Large intestine (tissue), 12 donors: Measurements from ENCODE around the gene MORF4L2. TPM values are rescaled to one million over a fixed set of nuclear protein-coding genes. Genes with fewer than 3 reads are reported as not detected.

Source experiments
- DNase-seq, 2 donors: peaks; one replicate each; pipeline versions ENCODE4 v3.0.0 to v3.0.0-alpha.2; 2013
- H3K27ac ChIP-seq: one replicate; pipeline ENCODE4 v1.5.1; 2013; ENCODE audit warnings: low read length
- H3K27me3 ChIP-seq: 2 replicates; pipeline ENCODE4 v1.6.1; 2013; ENCODE audit warnings: low read length; ENCODE audit not compliant: control insufficient read depth, insufficient read depth
- H3K36me3 ChIP-seq: 2 replicates; pipeline ENCODE4 v1.6.1; 2013; ENCODE audit warnings: low read length; ENCODE audit not compliant: control insufficient read depth, insufficient read depth
- H3K4me1 ChIP-seq: one replicate; pipeline ENCODE4 v1.6.1; 2013; ENCODE audit warnings: low read length; ENCODE audit not compliant: control insufficient read depth, insufficient read depth
- H3K4me3 ChIP-seq: one replicate; pipeline ENCODE4 v1.5.1; 2013; ENCODE audit warnings: low read length
- H3K9me3 ChIP-seq: one replicate; pipeline ENCODE4 v1.6.1; 2013; ENCODE audit warnings: mild to moderate bottlenecking, low read depth, low read length, moderate library complexity; ENCODE audit not compliant: control insufficient read depth
- WGBS: methylation state at CpG from one replicate; pipeline ENCODE4 v1.1.5; 2013; ENCODE audit warnings: low lambda C conversion rate; ENCODE audit not compliant: insufficient coverage; 5-methylcytosine and 5-hydroxymethylcytosine counted together
- long read RNA-seq, 11 donors: transcript quantifications; one replicate each; lab custom pipeline, GENCODE V29; 2026
- polyA plus RNA-seq: library from polyadenylated mRNA; unstranded; fragments of 120-200 nt; gene quantifications from one replicate; pipeline ENCODE4 v1.2.1, GENCODE V29; 2013

Gene MORF4L2, protein sequence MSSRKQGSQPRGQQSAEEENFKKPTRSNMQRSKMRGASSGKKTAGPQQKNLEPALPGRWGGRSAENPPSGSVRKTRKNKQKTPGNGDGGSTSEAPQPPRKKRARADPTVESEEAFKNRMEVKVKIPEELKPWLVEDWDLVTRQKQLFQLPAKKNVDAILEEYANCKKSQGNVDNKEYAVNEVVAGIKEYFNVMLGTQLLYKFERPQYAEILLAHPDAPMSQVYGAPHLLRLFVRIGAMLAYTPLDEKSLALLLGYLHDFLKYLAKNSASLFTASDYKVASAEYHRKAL
- 357 TPM for polyA plus RNA-seq
- long read RNA-seq, donor 1, transcript MORF4L2-215 (4 exons, 451 nt) = major isoform, 20 of 57 reads
- long read RNA-seq, donor 1, transcript MORF4L2-203 (4 exons, 1,983 nt) = minor isoform, 13 of 57 reads
- long read RNA-seq, donor 1, partial matches to known transcripts = 10 of 57 reads
- long read RNA-seq, donor 1, other reads (novel, unspliced or antisense) = 0 of 57 reads
- long read RNA-seq, donor 2, transcript MORF4L2-215 (4 exons, 451 nt) = major isoform, 50 of 154 reads
- long read RNA-seq, donor 2, transcript MORF4L2-209 (5 exons, 869 nt) = minor isoform, 9 of 154 reads
- long read RNA-seq, donor 2, transcript MORF4L2-212 (3 exons, 573 nt) = minor isoform, 9 of 154 reads
- long read RNA-seq, donor 2, transcript MORF4L2-203 (4 exons, 1,983 nt) = minor isoform, 30 of 154 reads
- long read RNA-seq, donor 2, partial matches to known transcripts = 29 of 154 reads
- long read RNA-seq, donor 2, other reads (novel, unspliced or antisense) = 12 of 154 reads
- long read RNA-seq, donor 3, transcript MORF4L2-215 (4 exons, 451 nt) = major isoform, 51 of 130 reads
- long read RNA-seq, donor 3, transcript MORF4L2-203 (4 exons, 1,983 nt) = minor isoform, 28 of 130 reads
- long read RNA-seq, donor 3, transcript MORF4L2-201 (4 exons, 1,824 nt) = minor isoform, 6 of 130 reads
- long read RNA-seq, donor 3, transcript MORF4L2-209 (5 exons, 869 nt) = minor isoform, 8 of 130 reads
- long read RNA-seq, donor 3, partial matches to known transcripts = 13 of 130 reads
- long read RNA-seq, donor 3, other reads (novel, unspliced or antisense) = 10 of 130 reads
- long read RNA-seq, donor 4, transcript MORF4L2-215 (4 exons, 451 nt) = major isoform, 8 of 15 reads
- long read RNA-seq, donor 4, partial matches to known transcripts = 0 of 15 reads
- long read RNA-seq, donor 4, other reads (novel, unspliced or antisense) = 0 of 15 reads
- long read RNA-seq, donor 5, transcript MORF4L2-215 (4 exons, 451 nt) = major isoform, 15 of 40 reads
- long read RNA-seq, donor 5, transcript MORF4L2-203 (4 exons, 1,983 nt) = minor isoform, 8 of 40 reads
- long read RNA-seq, donor 5, partial matches to known transcripts = 5 of 40 reads
- long read RNA-seq, donor 5, other reads (novel, unspliced or antisense) = 0 of 40 reads
- long read RNA-seq, donor 6, transcript MORF4L2-215 (4 exons, 451 nt) = major isoform, 32 of 67 reads
- long read RNA-seq, donor 6, transcript MORF4L2-209 (5 exons, 869 nt) = minor isoform, 5 of 67 reads
- long read RNA-seq, donor 6, transcript MORF4L2-203 (4 exons, 1,983 nt) = minor isoform, 11 of 67 reads
- long read RNA-seq, donor 6, partial matches to known transcripts = 6 of 67 reads
- long read RNA-seq, donor 6, other reads (novel, unspliced or antisense) = 0 of 67 reads
- long read RNA-seq, donor 7, transcript MORF4L2-203 (4 exons, 1,983 nt) = minor isoform, 11 of 50 reads
- long read RNA-seq, donor 7, transcript MORF4L2-206 (4 exons, 1,965 nt) = minor isoform, 5 of 50 reads
- long read RNA-seq, donor 7, transcript MORF4L2-215 (4 exons, 451 nt) = major isoform, 25 of 50 reads
- long read RNA-seq, donor 7, partial matches to known transcripts = 0 of 50 reads
- long read RNA-seq, donor 7, other reads (novel, unspliced or antisense) = 0 of 50 reads
- long read RNA-seq, donor 8, transcript MORF4L2-201 (4 exons, 1,824 nt) = minor isoform, 9 of 157 reads
- long read RNA-seq, donor 8, transcript MORF4L2-212 (3 exons, 573 nt) = minor isoform, 9 of 157 reads
- long read RNA-seq, donor 8, transcript MORF4L2-215 (4 exons, 451 nt) = major isoform, 67 of 157 reads
- long read RNA-seq, donor 8, transcript MORF4L2-203 (4 exons, 1,983 nt) = minor isoform, 29 of 157 reads
- long read RNA-seq, donor 8, partial matches to known transcripts = 8 of 157 reads
- long read RNA-seq, donor 8, other reads (novel, unspliced or antisense) = 16 of 157 reads
- long read RNA-seq, donor 9, transcript MORF4L2-212 (3 exons, 573 nt) = minor isoform, 8 of 114 reads
- long read RNA-seq, donor 9, transcript MORF4L2-215 (4 exons, 451 nt) = major isoform, 48 of 114 reads
- long read RNA-seq, donor 9, transcript MORF4L2-203 (4 exons, 1,983 nt) = minor isoform, 22 of 114 reads
- long read RNA-seq, donor 9, transcript MORF4L2-206 (4 exons, 1,965 nt) = minor isoform, 8 of 114 reads
- long read RNA-seq, donor 9, partial matches to known transcripts = 0 of 114 reads
- long read RNA-seq, donor 9, other reads (novel, unspliced or antisense) = 11 of 114 reads
- long read RNA-seq, donor 10, transcript MORF4L2-212 (3 exons, 573 nt) = minor isoform, 6 of 126 reads
- long read RNA-seq, donor 10, transcript MORF4L2-215 (4 exons, 451 nt) = major isoform, 49 of 126 reads
- long read RNA-seq, donor 10, transcript MORF4L2-201 (4 exons, 1,824 nt) = minor isoform, 12 of 126 reads
- long read RNA-seq, donor 10, transcript MORF4L2-203 (4 exons, 1,983 nt) = minor isoform, 18 of 126 reads
- long read RNA-seq, donor 10, partial matches to known transcripts = 9 of 126 reads
- long read RNA-seq, donor 10, other reads (novel, unspliced or antisense) = 14 of 126 reads
- long read RNA-seq, donor 11, transcript MORF4L2-215 (4 exons, 451 nt) = major isoform, 20 of 54 reads
- long read RNA-seq, donor 11, transcript MORF4L2-203 (4 exons, 1,983 nt) = minor isoform, 12 of 54 reads
- long read RNA-seq, donor 11, transcript MORF4L2-201 (4 exons, 1,824 nt) = minor isoform, 7 of 54 reads
- long read RNA-seq, donor 11, partial matches to known transcripts = 5 of 54 reads
- long read RNA-seq, donor 11, other reads (novel, unspliced or antisense) = 0 of 54 reads

DNA sequence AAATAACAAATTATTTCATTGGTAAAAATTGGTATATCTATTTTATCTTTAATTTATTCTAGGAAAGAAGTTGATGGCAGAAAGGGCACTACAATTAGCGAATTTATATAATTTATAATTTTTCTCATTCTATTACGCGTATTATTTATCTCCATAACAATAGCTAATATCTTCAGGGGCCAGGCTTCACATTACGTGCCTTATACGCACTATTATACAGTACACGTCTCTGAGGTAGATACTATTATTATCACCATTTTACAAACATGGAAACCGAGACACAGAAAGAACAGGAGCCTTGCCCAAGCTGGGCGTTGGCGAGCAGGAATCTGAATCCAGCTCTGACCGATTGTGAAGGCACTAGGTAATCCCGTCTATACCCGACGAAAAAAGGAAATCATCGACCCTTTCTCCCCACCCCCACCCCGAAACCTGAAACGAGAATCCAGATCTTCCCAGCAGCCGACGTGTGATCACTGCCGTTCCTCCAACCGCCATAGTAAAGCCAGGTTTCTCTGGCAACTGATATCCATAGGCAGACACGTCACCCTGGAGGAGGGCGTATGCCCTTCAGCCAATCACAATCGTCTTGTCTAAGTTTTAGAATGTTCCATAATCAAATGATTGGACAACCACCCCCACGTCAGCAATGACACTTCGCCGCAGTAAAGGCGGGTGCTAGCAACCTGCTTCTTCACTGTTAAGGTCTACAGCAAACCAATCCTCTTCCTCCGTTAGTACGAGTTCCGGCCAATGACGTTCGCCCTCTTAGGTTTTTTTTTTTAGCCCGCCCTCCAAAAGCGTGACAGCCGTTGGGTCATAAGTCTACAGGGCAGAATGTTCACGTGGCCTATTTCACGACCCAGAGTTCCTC, at the start of gene MORF4L2:
TSS of gene MORF4L2 (minus strand) at position 501 of the 874 bp plus-strand sequence. CDS start 9,672 bp downstream, outside the sequence.
- no peaks in the 10 kb centered on the region for H3K9me3 ChIP-seq
- peaks cover 15% of the 10 kb centered on the region for H3K36me3 ChIP-seq
- H3K4me1 ChIP-seq = no peaks in the 10 kb centered on the region
- peak within 1 kb of the TSS; percentile 96 for H3K27ac ChIP-seq
- WGBS = 0% methylated on average over 4 of the region's 37 CpGs
- H3K27me3 ChIP-seq = no peaks in the 10 kb centered on the region
- H3K4me3 ChIP-seq = peak within 1 kb of the TSS; percentile 79
- peak; percentile 96 to 98 for DNase-seq

DNA sequence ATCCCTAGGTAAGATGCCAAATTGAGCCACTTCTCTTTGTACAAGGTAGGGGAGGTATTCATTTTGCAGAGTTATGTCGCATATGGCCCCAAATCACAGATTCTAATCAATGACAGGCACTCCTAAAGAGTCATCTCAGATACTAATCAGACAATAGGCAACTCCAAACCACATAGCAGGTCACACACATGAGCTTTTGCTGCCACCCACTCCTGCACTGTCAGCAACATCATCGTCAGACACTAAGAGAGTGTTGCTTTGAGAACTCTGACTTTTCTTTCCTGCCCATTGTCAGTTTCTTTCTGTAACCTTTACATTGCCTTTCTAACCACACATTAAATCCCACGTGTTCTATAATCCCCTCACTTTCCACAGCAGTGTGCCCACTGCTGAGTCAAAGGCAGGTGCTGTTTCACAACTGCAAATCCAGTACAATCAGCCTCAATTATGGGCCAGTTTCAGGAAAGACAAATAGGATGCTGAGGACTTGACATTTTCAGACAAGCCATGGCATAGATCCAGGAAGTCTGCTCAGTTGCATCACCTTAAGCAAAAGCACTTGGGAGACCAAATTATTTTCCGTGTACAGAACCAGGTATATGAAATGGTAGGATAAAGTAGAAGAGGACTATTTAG, 47.7 kb upstream of the MORF4L2 start:
- Histone ChIP-seq H3K4me1 (no peaks in the 10 kb centered on the region), H3K9me3 (no peaks in the 10 kb centered on the region), H3K27me3 (peaks cover 4% of the 10 kb centered on the region), H3K27ac (no peak overlapping the region), H3K4me3 (no peak overlapping the region), H3K36me3 (no peaks in the 10 kb centered on the region)
- no peak for DNase-seq
- 17% methylated on average over 1 of the region's 4 CpGs for WGBS

DNA sequence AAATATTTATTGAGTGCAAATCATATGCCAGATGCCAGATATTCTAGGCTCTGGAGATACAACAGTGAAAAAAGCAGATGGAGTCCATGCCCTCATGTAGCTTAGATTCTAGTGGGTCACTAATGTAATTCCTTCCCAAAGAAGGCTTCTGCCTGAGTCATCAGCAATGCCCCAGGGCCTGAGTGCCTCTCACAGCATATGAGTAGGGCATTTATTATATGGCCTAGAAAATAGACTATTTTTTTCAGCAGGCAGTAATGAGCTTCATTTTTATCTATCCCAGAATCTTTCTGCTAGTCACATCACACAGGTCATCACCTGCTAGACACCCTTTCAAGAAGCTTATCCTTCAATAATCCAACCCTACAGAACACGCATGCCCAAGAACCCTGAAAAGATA, 46.5 kb upstream of the MORF4L2 start:
- Histone ChIP-seq H3K27ac (no peak overlapping the region), H3K36me3 (no peaks in the 10 kb centered on the region), H3K4me1 (no peaks in the 10 kb centered on the region), H3K4me3 (no peak overlapping the region), H3K9me3 (no peaks in the 10 kb centered on the region), H3K27me3 (peaks cover 4% of the 10 kb centered on the region)
- no peak for DNase-seq
- WGBS = no CpG with 5 or more reads among the region's 1 CpG

DNA sequence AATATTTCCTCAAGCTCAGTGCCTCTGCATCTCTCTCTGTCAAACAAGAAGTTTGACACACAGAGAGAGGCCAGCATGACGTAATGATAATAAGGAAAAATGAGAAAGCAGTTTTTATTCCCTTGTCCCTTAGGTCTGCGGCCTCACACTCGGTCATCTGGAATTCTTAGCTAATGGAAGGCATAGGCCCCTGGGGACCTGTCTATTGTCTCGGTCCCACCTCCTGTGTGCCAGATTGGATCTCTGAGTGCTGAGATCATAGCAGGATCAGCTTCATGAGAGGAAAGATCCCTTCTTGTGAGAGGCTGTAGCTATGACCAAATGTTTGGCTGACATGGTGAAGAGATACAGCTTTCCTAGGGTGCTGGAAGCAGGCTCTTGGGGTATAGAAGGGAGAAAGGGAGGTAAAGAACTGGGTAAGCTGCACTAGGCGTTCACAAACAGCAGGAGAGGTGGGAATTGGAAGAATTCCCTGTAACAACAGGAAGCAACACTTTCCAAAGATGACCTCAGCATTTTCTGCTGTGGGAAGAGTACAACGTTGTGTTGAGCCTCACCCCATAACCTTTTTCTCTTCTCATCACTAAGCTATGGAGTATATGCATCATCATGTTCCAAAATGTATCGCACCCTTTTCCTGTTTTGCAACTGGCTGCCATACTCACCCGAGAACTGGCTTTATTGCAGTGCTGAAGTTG, 44.4 kb upstream of the MORF4L2 start:
- Histone ChIP-seq H3K4me1 (no peaks in the 10 kb centered on the region), H3K4me3 (no peak overlapping the region), H3K27ac (no peak overlapping the region), H3K9me3 (no peaks in the 10 kb centered on the region), H3K36me3 (no peaks in the 10 kb centered on the region), H3K27me3 (peaks cover 4% of the 10 kb centered on the region)
- peak in 1 of 2 donors; percentile 8 for DNase-seq
- WGBS = no CpG with 5 or more reads among the region's 8 CpGs

DNA sequence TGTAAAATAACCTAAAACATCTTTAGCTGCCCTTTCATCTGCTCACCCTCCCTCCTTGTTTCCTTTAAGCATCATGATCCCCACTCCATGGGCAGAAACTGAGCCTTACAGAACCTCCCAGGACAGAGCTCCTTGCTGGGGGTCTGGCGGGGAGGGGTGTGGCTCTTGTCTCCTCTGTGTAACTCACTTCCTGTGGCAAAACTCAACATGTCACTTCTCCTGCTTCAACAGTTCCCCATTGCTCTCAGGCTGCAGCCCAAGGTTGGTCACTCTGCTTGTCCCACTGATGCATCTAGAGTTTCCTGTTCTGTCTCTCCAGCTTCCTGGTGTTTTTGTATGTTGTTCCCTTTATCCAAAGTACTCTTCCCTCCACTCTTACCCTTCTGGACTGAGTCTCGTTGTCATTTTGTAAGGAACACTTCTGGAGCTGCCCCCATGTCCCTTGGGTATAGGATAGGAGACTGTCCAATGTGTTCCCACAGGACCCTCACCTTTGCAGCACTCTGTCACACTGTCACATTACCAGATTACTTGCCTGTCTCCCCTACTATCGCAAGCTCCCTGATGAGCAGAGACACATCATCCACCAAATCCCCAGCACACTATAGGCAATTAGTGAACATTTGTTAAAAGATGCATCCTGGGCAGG, 43.8 kb upstream of the MORF4L2 start:
- H3K9me3 ChIP-seq = no peaks in the 10 kb centered on the region

DNA sequence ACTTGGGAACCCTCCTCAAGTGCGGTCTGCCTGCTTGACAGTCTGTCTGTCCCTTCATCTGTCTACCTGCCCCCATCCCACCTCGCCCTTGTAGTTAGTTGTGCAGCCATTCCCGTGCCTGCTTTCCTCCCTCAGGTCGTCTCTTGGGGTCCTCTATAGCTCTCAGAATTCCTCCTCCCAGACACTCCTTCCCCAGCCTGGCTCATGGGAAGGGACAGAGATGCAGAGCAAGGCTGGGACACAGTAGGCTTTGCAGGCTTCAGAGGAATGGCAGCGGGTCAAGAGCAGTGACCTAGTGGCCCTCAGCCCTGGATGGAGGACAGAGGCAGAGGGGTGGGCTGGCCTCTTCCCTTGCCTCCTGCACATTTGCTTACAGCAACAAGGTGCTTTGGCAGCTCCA, 42.5 kb upstream of the MORF4L2 start:
- Histone ChIP-seq H3K36me3 (no peaks in the 10 kb centered on the region), H3K4me1 (no peaks in the 10 kb centered on the region), H3K9me3 (no peaks in the 10 kb centered on the region), H3K27me3 (peaks cover 4% of the 10 kb centered on the region), H3K4me3 (no peak overlapping the region), H3K27ac (no peak overlapping the region)
- WGBS = no CpG with 5 or more reads among the region's 5 CpGs
- DNase-seq = no peak

More for the DNA sequence above, 43.8 kb upstream of the MORF4L2 start:
- peaks cover 4% of the 10 kb centered on the region for H3K27me3 ChIP-seq
- DNase-seq = no peak
- no peak overlapping the region for H3K4me3 ChIP-seq
- H3K36me3 ChIP-seq = no peaks in the 10 kb centered on the region
- no peak overlapping the region for H3K27ac ChIP-seq
- no peaks in the 10 kb centered on the region for H3K4me1 ChIP-seq
- WGBS = no CpG with 5 or more reads among the region's 3 CpGs
